HepG2 (cell line): ENCODE measurements around the gene SLC17A8. TPM values are rescaled to one million over a fixed set of nuclear protein-coding genes. Genes with fewer than 3 reads are reported as not detected.

Experiments
- ATAC-seq: fragments of 200-7000 bp; cut with Tn5 transposase; 3 replicates; pipeline ENCODE4 v1.9.1; 2020; ENCODE audit warnings: mild to moderate bottlenecking, moderate library complexity
- BruUV-seq: library from RNA; stranded (reverse); fragments of 400-500 nt; replicated peaks from 2 replicates; lab custom pipeline; 2021; lab: Mats Ljungman, UMichigan
- CTCF ChIA-PET: fragments of 300-600 bp; formaldehyde crosslinking; extraction: SDS; loops from one replicate; lab custom pipeline; 2021; ENCODE audit warnings: low total read pairs, inconsistent platforms, low intra/inter-chr PET ratio; lab: Yijun Ruan, JAX
- POLR2A ChIA-PET: fragments of 350-600 bp; sonication (Branson Sonifier 250); formaldehyde crosslinking; loops from one replicate; lab custom pipeline; 2020; ENCODE audit warnings: antibody characterized with exemption, inconsistent platforms; lab: Yijun Ruan, JAX
- DNase-seq: peaks from one replicate; pipeline ENCODE4 v3.0.0-alpha.2; 2015; ENCODE audit warnings: low spot score
- FAIRE-seq: peaks from 3 replicates; lab custom pipeline; 2011; peaks lifted over from hg19 to GRCh38; lab: Jason Lieb, UNC
- H2AFZ ChIP-seq: one replicate; pipeline ENCODE4 v1.6.1; 2011; ENCODE audit warnings: low read length, inconsistent platforms
- H3K27ac ChIP-seq: fragments of 300-600 bp; 3 replicates; pipeline ENCODE4 v1.8.0; 2011; ENCODE audit warnings: mixed run types, mild to moderate bottlenecking, mixed read lengths, low read length, inconsistent platforms; ENCODE audit not compliant: insufficient read depth; ENCODE audit errors: extremely low read length
- H3K27me3 ChIP-seq, 2 experiments: fragments of 200-600 bp in 1 of 2; 2 replicates in 1 of 2; 3 replicates in 1 of 2; pipeline versions ENCODE4 v1.6.0 to v1.8.0; 2011; ENCODE audit warnings: low read length in 2 of 2, mild to moderate bottlenecking in 2 of 2, moderate library complexity in 2 of 2, inconsistent platforms in 1 of 2; ENCODE audit not compliant: insufficient read depth in 2 of 2, control insufficient read depth in 1 of 2
- H3K36me3 ChIP-seq, 2 experiments: fragments of 200-600 bp in 1 of 2; replicated peaks in 1 of 2; 2 replicates in 1 of 2; 3 replicates in 1 of 2; pipeline versions ENCODE4 v1.5.1 to v1.8.0; 2011; ENCODE audit warnings: low read length in 2 of 2, inconsistent platforms in 1 of 2; ENCODE audit not compliant: insufficient read depth in 2 of 2, control insufficient read depth in 1 of 2
- H3K4me1 ChIP-seq: 2 replicates; pipeline ENCODE4 v1.5.1; 2012; ENCODE audit warnings: low read length, inconsistent platforms; ENCODE audit not compliant: insufficient read depth
- H3K4me2 ChIP-seq: 2 replicates; pipeline ENCODE4 v1.6.0; 2011; ENCODE audit warnings: low read depth, low read length, inconsistent platforms
- H3K4me3 ChIP-seq, 3 experiments: fragments of 200-600 bp in 1 of 3; sonication (generic), shearing (Covaris generic) in 1 of 3; replicated peaks in 1 of 3; 2 replicates each; pipeline ENCODE4 v1.5.1; 2011 to 2016; ENCODE audit warnings: low read length in 3 of 3, inconsistent platforms in 2 of 3, low read depth in 2 of 3, mild to moderate bottlenecking in 2 of 3, control low read depth in 1 of 3, mixed read lengths in 1 of 3; ENCODE audit not compliant: insufficient read depth in 1 of 3
- H3K79me2 ChIP-seq: one replicate; pipeline ENCODE4 v1.6.1; 2011; ENCODE audit warnings: low read length, inconsistent platforms; ENCODE audit not compliant: insufficient read depth
- H3K9ac ChIP-seq: 2 replicates; pipeline ENCODE4 v1.6.0; 2011; ENCODE audit warnings: mild to moderate bottlenecking, low read depth, low read length, inconsistent platforms; ENCODE audit not compliant: insufficient read depth
- H3K9me3 ChIP-seq: 2 replicates; pipeline ENCODE4 v1.5.1; 2012; ENCODE audit warnings: mild to moderate bottlenecking, low read length
- H4K20me1 ChIP-seq: 2 replicates; pipeline ENCODE4 v1.6.0; 2011; ENCODE audit warnings: inconsistent platforms, mild to moderate bottlenecking, low read length, moderate library complexity; ENCODE audit not compliant: insufficient read depth
- FOXJ3 ChIP-seq: sonication (generic); formaldehyde crosslinking; IDR thresholded peaks from 2 replicates; pipeline ENCODE4 v1.4.0; 2020; ENCODE audit warnings: missing genetic modification reagents, mild to moderate bottlenecking, borderline replicate concordance
- NCOA1 ChIP-seq: sonication (generic); formaldehyde crosslinking; IDR thresholded peaks from 2 replicates; pipeline ENCODE4 v1.9.0; 2021; ENCODE audit warnings: missing genetic modification reagents
- TSC22D2 ChIP-seq: sonication (generic); formaldehyde crosslinking; IDR thresholded peaks from 2 replicates; pipeline ENCODE4 v1.5.1; 2020; ENCODE audit warnings: missing genetic modification reagents, mild to moderate bottlenecking, borderline replicate concordance
- ZFP82 ChIP-seq: sonication (generic); formaldehyde crosslinking; IDR thresholded peaks from 2 replicates; pipeline ENCODE4 v1.5.1; 2020; ENCODE audit warnings: mild to moderate bottlenecking, missing genetic modification reagents, borderline replicate concordance
- ZNF510 ChIP-seq: sonication (generic); formaldehyde crosslinking; IDR thresholded peaks from 2 replicates; pipeline ENCODE4 v1.4.0; 2020; ENCODE audit warnings: low read depth, mild to moderate bottlenecking, missing genetic modification reagents
- WGBS: methylation state at CpG from one replicate; pipeline ENCODE4 v1.1.6; 2017; ENCODE audit warnings: low lambda C conversion rate; 5-methylcytosine and 5-hydroxymethylcytosine counted together
- in situ Hi-C: cut with HindIII; loops from 2 replicates; pipeline ENCODE4 v1.10.0; 2017; ENCODE audit warnings: low pct_unique_long_range_greater_than_20kb; ENCODE audit not compliant: extremely low pct_ligation_motif_present
- intact Hi-C: fragments of 100-400 bp; cut with micrococcal nuclease; formaldehyde crosslinking; loops from one replicate; pipeline ENCODE4 v1.10.0; 2022; ENCODE audit not compliant: unreplicated experiment
- polyA plus RNA-seq, 8 experiments: library from polyadenylated mRNA; depleted of rRNA in 3 of 8; stranded (reverse) in 7 of 8; unstranded in 1 of 8; fragments of >200 nt; fragmentation: Illumina TruSeq in 4 of 8; extraction: Trizol in 4 of 8; gene quantifications; 2 replicates each; pipeline versions ENCODE4 v1.2.1 to v1.2.3, GENCODE V29; 2011 to 2016; ENCODE audit warnings: low read depth in 4 of 8, missing spikeins in 1 of 8, mixed read lengths in 1 of 8; ENCODE audit not compliant: insufficient read depth in 1 of 8
- total RNA-seq, 5 experiments: library from RNA; depleted of rRNA; stranded (reverse); fragments of >200 nt; fragmentation: Illumina TruSeq; extraction: Trizol; gene quantifications; 2 replicates each; pipeline ENCODE4 v1.2.3, GENCODE V29; 2016; ENCODE audit warnings: low read depth in 1 of 5
- TF ChIP-seq, protein P1 (sequence below): IDR thresholded peaks from 2 replicates; pipeline ENCODE4 v1.6.1; 2016
- TF ChIP-seq, protein P2 (sequence below): sonication (generic); formaldehyde crosslinking; IDR thresholded peaks from 2 replicates; pipeline ENCODE4 v1.5.1; 2020; ENCODE audit warnings: mild to moderate bottlenecking, missing genetic modification reagents, moderate library complexity
- TF ChIP-seq, protein P3 (sequence below): sonication (generic); formaldehyde crosslinking; conservative IDR thresholded peaks from 2 replicates; pipeline ENCODE4 v1.8.1; 2023; ENCODE audit warnings: missing genetic modification reagents

The SLC17A8 gene
- total and polyA plus RNA-seq, 2 of the 13 experiments (the other 11 are each of a cell fraction or from before 2014, with no cell fraction given): 0.07 to 0.15 TPM

DNA sequence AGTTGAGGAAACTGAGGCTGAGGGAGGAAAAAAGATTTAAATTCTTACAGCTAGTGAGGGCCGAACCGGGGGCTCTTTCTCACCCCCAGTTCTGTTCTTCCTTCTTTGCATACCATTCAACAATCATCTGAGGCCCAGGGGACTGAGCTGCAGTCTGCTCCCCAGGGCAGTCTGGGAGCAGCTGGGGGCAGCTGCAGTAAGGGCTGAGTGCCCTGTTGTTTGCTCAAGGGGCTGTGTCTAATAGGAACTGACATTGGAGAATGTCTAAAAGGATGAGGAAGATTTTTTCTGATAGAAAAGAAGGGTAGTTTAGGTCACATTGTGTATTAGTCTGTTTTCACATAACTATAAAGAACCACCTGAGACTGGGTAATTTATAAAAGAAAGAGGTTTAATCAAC, 42.2 kb downstream of the SLC17A8 start:
- in situ Hi-C loops: no loop called here
- Histone ChIP-seq H2AFZ (no peak overlapping the region), H3K4me3 (no peak overlapping the region), H3K9me3 (no peaks in the 10 kb centered on the region), H3K9ac (no peak overlapping the region), H3K4me2 (no peak overlapping the region), H3K27ac (no peak overlapping the region), H4K20me1 (no peaks in the 10 kb centered on the region), H3K4me1 (peaks cover 16% of the 10 kb centered on the region), H3K27me3 (no peaks in the 10 kb centered on the region), H3K36me3 (no peaks in the 10 kb centered on the region), H3K79me2 (no peaks in the 10 kb centered on the region)
- peak; percentile 49; the same call in 2 of the 3 replicates for ATAC-seq
- TF ChIP-seq, protein P1, sequence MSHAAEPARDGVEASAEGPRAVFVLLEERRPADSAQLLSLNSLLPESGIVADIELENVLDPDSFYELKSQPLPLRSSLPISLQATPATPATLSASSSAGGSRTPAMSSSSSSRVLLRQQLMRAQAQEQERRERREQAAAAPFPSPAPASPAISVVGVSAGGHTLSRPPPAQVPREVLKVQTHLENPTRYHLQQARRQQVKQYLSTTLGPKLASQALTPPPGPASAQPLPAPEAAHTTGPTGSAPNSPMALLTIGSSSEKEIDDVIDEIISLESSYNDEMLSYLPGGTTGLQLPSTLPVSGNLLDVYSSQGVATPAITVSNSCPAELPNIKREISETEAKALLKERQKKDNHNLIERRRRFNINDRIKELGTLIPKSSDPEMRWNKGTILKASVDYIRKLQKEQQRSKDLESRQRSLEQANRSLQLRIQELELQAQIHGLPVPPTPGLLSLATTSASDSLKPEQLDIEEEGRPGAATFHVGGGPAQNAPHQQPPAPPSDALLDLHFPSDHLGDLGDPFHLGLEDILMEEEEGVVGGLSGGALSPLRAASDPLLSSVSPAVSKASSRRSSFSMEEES (CRISPR knock-in tag): no peak
- TF ChIP-seq TSC22D2 (CRISPR knock-in tag): no peak
- no peak for TF ChIP-seq FOXJ3 (CRISPR knock-in tag)
- TF ChIP-seq ZNF510 (CRISPR knock-in tag): no peak
- no peak for TF ChIP-seq ZFP82 (CRISPR knock-in tag)
- no peak for TF ChIP-seq NCOA1 (CRISPR knock-in tag)
- TF ChIP-seq, protein P2, sequence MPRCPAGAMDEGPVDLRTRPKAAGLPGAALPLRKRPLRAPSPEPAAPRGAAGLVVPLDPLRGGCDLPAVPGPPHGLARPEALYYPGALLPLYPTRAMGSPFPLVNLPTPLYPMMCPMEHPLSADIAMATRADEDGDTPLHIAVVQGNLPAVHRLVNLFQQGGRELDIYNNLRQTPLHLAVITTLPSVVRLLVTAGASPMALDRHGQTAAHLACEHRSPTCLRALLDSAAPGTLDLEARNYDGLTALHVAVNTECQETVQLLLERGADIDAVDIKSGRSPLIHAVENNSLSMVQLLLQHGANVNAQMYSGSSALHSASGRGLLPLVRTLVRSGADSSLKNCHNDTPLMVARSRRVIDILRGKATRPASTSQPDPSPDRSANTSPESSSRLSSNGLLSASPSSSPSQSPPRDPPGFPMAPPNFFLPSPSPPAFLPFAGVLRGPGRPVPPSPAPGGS (CRISPR knock-in tag): no peak
- TF ChIP-seq, protein P3, sequence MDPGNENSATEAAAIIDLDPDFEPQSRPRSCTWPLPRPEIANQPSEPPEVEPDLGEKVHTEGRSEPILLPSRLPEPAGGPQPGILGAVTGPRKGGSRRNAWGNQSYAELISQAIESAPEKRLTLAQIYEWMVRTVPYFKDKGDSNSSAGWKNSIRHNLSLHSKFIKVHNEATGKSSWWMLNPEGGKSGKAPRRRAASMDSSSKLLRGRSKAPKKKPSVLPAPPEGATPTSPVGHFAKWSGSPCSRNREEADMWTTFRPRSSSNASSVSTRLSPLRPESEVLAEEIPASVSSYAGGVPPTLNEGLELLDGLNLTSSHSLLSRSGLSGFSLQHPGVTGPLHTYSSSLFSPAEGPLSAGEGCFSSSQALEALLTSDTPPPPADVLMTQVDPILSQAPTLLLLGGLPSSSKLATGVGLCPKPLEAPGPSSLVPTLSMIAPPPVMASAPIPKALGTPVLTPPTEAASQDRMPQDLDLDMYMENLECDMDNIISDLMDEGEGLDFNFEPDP (CRISPR knock-in tag): no peak
- ChIA-PET CTCF (no interaction called here), POLR2A (no interaction called here)
- DNase-seq: no peak
- 2% methylated on average over 2 of the region's 2 CpGs for WGBS
- intact Hi-C loops: no loop called here
- no peak for FAIRE-seq
- no TSS peak for BruUV-seq
